Choroid plexus epithelial cell (primary cell): ENCODE data around the gene SYPL1.

Experiments used
- DNase-seq: peaks from one replicate; pipeline ENCODE4 v3.0.0-alpha.2; 2010; ENCODE audit warnings: low read depth
- H3K4me3 ChIP-seq: 2 replicates; pipeline ENCODE4 v1.5.1; 2011; ENCODE audit warnings: low read depth, mild to moderate bottlenecking, control low read depth, low read length, moderate library complexity
- CTCF ChIP-seq: conservative IDR thresholded peaks from 2 replicates; pipeline ENCODE4 v1.5.1; 2011; ENCODE audit warnings: low read depth, mild to moderate bottlenecking, control low read depth, inconsistent platforms, low read length, moderate library complexity

SYPL1 gene

DNA sequence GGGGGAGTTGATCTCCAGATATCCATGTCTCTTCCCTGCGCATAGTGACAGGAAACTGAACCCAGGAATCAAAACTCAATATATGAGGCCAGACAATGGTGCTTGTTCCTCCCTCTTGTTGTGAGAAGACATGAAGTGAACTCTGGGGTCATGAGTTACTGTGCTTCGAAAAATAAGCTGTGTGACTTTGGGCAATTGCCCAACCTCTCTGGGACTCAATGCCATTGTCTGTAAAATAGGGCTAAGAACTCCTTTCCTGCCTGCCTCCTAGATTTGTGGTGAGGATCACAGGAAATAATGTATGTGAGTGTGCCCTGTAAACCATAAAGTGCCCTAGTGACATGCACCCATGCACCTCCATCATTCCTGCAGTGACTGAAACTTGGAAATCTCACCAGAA is 48.4 kb downstream of the SYPL1 start:
- TF ChIP-seq CTCF: no peak

DNA sequence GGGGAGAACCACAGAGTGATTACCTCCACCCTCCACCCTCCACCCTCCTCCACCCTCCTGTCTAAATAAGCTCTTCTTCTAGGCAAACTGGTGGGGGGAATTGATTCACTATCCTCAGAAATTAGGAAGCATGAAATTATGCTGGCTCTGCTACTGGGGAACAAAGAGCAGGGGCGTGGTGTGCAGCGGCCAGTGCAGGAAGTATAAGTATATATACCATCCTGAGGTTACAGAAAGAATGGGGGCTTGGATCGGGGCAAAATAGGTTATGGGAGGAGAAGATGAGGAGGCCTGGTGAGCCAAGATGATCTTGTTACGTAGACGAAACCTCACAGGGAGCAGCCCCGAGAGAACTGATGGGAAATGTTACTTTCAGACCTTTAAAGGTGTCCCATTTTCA is 49.1 kb downstream of the SYPL1 start:
- DNase-seq: no peak
- no peak overlapping the region for H3K4me3 ChIP-seq
- no peak for TF ChIP-seq CTCF

More for the DNA sequence above, 48.4 kb downstream of the SYPL1 start:
- no peak for DNase-seq
- no peak overlapping the region for H3K4me3 ChIP-seq

GRCh38 chr7:106062521-106062931 is 49.6 kb downstream of the SYPL1 start:
- TF ChIP-seq CTCF: no peak
- no peak for DNase-seq
- no peak overlapping the region for H3K4me3 ChIP-seq

GRCh38 chr7:106062006-106062405 is 50.1 kb downstream of the SYPL1 start:
- no peak overlapping the region for H3K4me3 ChIP-seq
- DNase-seq: no peak
- TF ChIP-seq CTCF: no peak

DNA sequence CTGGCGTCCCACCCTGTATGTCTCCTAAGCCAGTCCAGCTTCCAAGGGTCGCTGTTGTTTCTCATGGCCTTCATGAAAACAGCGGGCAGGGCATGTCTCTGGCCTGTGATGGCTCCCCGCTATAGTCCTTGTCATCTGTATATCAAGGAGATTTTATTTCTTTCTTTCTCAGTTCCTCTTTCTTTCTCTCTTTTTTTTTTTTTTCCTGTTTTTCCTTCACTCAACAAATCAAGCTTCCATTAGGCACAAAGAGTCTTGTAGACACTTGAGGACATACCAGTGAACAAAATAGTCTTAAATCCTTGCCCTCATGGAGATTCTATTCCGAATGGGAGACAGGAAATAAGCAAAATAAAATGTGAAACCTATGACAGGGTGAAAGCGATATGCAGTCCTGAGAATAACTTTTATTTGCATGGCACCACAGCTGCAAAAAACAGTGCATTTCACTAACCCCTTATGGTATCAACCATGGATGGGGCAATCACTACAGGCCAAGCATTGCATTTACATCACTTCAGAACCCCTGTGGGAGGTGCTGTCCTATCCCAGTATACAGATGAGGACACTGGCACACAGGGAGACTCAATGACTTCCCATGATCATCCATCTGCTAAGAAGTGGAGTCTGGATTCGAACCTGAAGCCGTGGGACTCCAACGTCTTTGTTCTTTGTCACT is 50.7 kb downstream of the SYPL1 start:
- TF ChIP-seq CTCF: no peak
- no peak for DNase-seq
- no peak overlapping the region for H3K4me3 ChIP-seq

DNA sequence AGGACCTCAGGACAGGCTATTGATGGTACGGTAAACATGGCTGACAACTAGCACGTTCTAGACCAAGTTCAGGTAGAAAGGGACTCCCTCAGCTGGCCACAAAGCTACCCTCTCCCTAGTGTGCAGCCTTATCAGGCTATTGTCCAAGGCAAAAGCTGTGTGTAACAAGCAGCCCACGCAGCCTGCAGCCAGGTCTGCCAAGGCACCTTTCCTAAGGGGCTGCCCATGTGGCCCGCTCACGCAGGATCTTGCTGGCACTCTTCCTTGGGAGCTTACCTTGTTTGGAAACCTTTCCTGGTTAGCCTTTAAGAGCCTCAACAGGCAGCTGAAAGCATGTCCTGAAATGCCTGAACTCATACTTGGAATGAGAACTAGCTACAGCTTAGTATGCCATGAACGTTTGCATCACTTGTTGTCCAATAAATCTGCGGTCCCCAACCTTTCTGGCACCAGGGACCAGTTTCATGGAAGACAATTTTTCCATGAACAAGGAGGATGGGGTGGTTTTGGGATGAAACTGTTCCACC is 51.7 kb downstream of the SYPL1 start:
- DNase-seq: no peak
- no peak for TF ChIP-seq CTCF
- H3K4me3 ChIP-seq: no peak overlapping the region

DNA sequence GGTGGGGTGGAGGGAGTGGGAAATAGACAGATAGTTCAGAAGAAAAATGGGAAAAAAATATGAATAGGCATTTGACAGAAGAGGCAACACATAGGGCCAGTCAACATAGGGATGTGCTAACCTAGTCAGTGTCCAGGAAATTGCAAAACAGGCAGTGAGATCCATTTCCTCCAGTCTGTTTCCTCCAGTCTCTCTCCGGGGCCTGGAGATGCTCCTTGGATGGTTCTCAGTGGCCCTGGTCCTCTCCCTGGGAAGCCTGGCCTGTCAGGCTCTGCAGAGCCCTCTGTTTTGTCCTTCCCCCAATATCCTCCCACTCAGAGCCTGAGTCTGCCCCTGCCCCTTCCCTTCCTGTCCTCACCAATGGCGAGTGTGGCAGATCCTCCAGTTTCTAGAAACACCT is 52.6 kb downstream of the SYPL1 start:
- no peak for TF ChIP-seq CTCF
- peak; percentile 29 for DNase-seq
- H3K4me3 ChIP-seq: no peak overlapping the region
